Measurements from ENCODE around the gene SUMO4. TPM values are rescaled to one million over a fixed set of nuclear protein-coding genes. Genes with fewer than 3 reads are reported as not detected.

SUMO4 gene
- total and polyA plus RNA-seq, 10 of the 15 experiments (the other 5 are each of a cell fraction or from before 2014, with no cell fraction given): 0.07 to 5.3 (median 1.0) TPM; not detected in 1

GRCh38 chr6:149395185-149395584, 4.9 kb upstream of the SUMO4 start (continued):
- TF ChIP-seq EED (IDR thresholded peaks at IDR 0.05; ENCODE audit: low read depth) (no peak), ASH2L (IDR thresholded peaks at IDR 0.05; ENCODE audit: borderline replicate concordance, low read depth) (no peak), IRF4 (IDR thresholded peaks at IDR 0.05; ENCODE audit: low read depth, low read length) (no peak), TCF3 (IDR thresholded peaks at IDR 0.05; ENCODE audit: borderline replicate concordance, insufficient read depth, low read depth, low read length) (no peak), POLR2A (IDR thresholded peaks at IDR 0.05; ENCODE audit: low read depth, low read length) (no peak), BCL3 (IDR thresholded peaks at IDR 0.05; ENCODE audit: borderline replicate concordance, insufficient read depth, low read depth, low read length, poor library complexity, severe bottlenecking) (no peak), ZZZ3 (IDR thresholded peaks at IDR 0.05; ENCODE audit: control insufficient read depth, insufficient read length, low read depth) (no peak), RUNX3 (IDR thresholded peaks at IDR 0.05; ENCODE audit: low read length) (no peak)

GRCh38 chr6:149397384-149397783, 2.7 kb upstream of the SUMO4 start:
- peaks cover 2 to 28% of the 10 kb centered on the region in 2 experiments for H3K36me3 ChIP-seq (ENCODE audit: control insufficient read depth in 2 of 2, insufficient read depth in 2 of 2, low read length in 1 of 2)
- no peaks in the 10 kb centered on the region; the same call in 2 of the 3 replicates for H3K9me3 ChIP-seq (replicated peaks; ENCODE audit: control insufficient read depth, insufficient read depth, low read length)
- H4K20me1 ChIP-seq (ENCODE audit: control insufficient read depth, insufficient read depth): no peaks in the 10 kb centered on the region; the same call in 1 of the 2 replicates
- H3K27me3 ChIP-seq (replicated peaks in 1 of 2; ENCODE audit: control insufficient read depth in 2 of 2, insufficient read depth in 2 of 2, low read length in 1 of 2): no peaks in the 10 kb centered on the region
- DNase-seq (ENCODE audit: low read depth, low spot score) (no peak), FAIRE-seq (no peak), ATAC-seq (no peak)
- no peak overlapping the region for H2AFZ ChIP-seq (ENCODE audit: control insufficient read depth, low read depth, low read length)
- H3K4me2 ChIP-seq (ENCODE audit: control insufficient read depth, insufficient read depth): no peak overlapping the region
- H3K4me1 ChIP-seq (ENCODE audit: control insufficient read depth, insufficient read depth, low read length): no peaks in the 10 kb centered on the region
- H3K27ac ChIP-seq (ENCODE audit: control insufficient read depth, insufficient read depth): no peak overlapping the region
- SMC1A ChIA-PET (ENCODE audit: uncharacterized antibody, unreplicated experiment): interaction anchor here (0.6 to 2.6 kb wide), 12 partner anchors 9 to 351 kb away, joined by 3 to 17 read pairs (median 4); no protein-coding TSS in a partner anchor
- H3K9ac ChIP-seq (ENCODE audit: control insufficient read depth, insufficient read depth, low read length): no peak overlapping the region
- in situ Hi-C loops (cut with MboI): no loop called here
- POLR2A ChIA-PET: interaction anchor here (0.6 to 1.1 kb wide), 3 partner anchors 22 to 89 kb away, joined by 3 to 6 read pairs (median 3); no protein-coding TSS in a partner anchor
- RAD21 ChIA-PET (ENCODE audit: unreplicated experiment): interaction anchor here (1.0 to 1.4 kb wide), 2 partner anchors 34 to 75 kb away, joined by 3 to 4 read pairs; no protein-coding TSS in a partner anchor
- BruUV-seq (replicated peaks): no TSS peak
- peaks cover 4% of the 10 kb centered on the region for H3K79me2 ChIP-seq (ENCODE audit: control insufficient read depth, insufficient read depth, low read length)
- 97% methylated on average over 6 of the region's 6 CpGs for WGBS (ENCODE audit: insufficient coverage, insufficient replicate concordance, low lambda C conversion rate, missing lambda C conversion rate)
- CTCF ChIA-PET: interaction anchor here (0.6 to 2.0 kb wide), 4 partner anchors 23 to 242 kb away, joined by 3 to 7 read pairs (median 3); no protein-coding TSS in a partner anchor
- intact Hi-C loops (cut with micrococcal nuclease; ENCODE audit: unreplicated experiment): no loop called here
- H3K4me3 ChIP-seq: no peak overlapping the region
- TF ChIP-seq ZNF592 (IDR thresholded peaks at IDR 0.05): no peak
- TF ChIP-seq MAX (IDR thresholded peaks at IDR 0.05; ENCODE audit: low read depth, low read length): no peak
- TF ChIP-seq KLF5 (IDR thresholded peaks at IDR 0.05; ENCODE audit: partially characterized antibody): no peak
- no peak for TF ChIP-seq ZBTB40 (IDR thresholded peaks at IDR 0.05; ENCODE audit: borderline replicate concordance)
- no peak for TF ChIP-seq MYC (IDR thresholded peaks at IDR 0.05; ENCODE audit: insufficient read depth, insufficient read length, insufficient replicate concordance, low read length, severe bottlenecking)
